Measurements from ENCODE around the gene INPP5A. TPM values are rescaled to one million over a fixed set of nuclear protein-coding genes. Genes with fewer than 3 reads are reported as not detected.
A peak's percentile ranks its signal among the peaks of the same experiment; 100 is the strongest.

Gene INPP5A
- total RNA-seq, 1 experiment from 2014 or later, result 14.7 TPM

DNA sequence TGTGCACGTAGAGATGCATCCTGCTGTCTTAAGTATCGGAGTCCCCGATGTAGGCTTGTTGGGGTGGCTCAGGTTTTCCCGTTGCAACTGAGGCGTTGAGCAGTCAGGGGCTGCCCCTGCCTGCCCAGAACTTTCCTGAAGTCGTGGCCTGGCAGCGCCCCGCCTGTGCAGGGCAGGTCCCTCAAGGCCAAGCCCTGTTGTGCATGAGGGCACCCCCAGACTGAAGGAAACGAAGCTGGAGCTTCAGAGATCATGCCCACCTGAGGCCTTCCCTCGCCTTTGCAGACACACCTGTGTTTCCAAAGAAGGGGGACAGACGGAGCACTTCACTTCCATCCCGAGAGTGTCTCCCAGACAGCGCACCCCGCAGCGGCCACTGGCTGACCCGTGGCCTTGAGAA, 127.3 kb downstream of the INPP5A start:
- ChIA-PET POLR2A (interaction anchor here (1.0 to 1.2 kb wide), 2 partner anchors 35 to 128 kb away, joined by 3 read pairs; no protein-coding TSS in a partner anchor), CTCF (interaction anchor here (0.7 to 2.7 kb wide), 3 partner anchors 10 to 560 kb away, joined by 3 to 20 read pairs (median 3); no protein-coding TSS in a partner anchor)
- Mint-ChIP-seq H3K27me3 (ENCODE audit: insufficient read depth, unreplicated experiment) (no peaks in the 10 kb centered on the region), H3K9me3 (ENCODE audit: unreplicated experiment) (no peaks in the 10 kb centered on the region), H3K4me3 (ENCODE audit: unreplicated experiment) (no peak overlapping the region), H3K36me3 (ENCODE audit: insufficient read depth, unreplicated experiment) (peaks cover 7% of the 10 kb centered on the region), H3K27ac (ENCODE audit: low read depth, unreplicated experiment) (peak overlapping the region; percentile 75), H3K4me1 (ENCODE audit: insufficient read depth, unreplicated experiment) (peaks cover 21% of the 10 kb centered on the region)
- intact Hi-C loops (cut with micrococcal nuclease), result loop anchor here (10.0 kb wide), 1 partner anchor 130 kb away; no protein-coding TSS in a partner anchor
- TF ChIP-seq, protein P1, sequence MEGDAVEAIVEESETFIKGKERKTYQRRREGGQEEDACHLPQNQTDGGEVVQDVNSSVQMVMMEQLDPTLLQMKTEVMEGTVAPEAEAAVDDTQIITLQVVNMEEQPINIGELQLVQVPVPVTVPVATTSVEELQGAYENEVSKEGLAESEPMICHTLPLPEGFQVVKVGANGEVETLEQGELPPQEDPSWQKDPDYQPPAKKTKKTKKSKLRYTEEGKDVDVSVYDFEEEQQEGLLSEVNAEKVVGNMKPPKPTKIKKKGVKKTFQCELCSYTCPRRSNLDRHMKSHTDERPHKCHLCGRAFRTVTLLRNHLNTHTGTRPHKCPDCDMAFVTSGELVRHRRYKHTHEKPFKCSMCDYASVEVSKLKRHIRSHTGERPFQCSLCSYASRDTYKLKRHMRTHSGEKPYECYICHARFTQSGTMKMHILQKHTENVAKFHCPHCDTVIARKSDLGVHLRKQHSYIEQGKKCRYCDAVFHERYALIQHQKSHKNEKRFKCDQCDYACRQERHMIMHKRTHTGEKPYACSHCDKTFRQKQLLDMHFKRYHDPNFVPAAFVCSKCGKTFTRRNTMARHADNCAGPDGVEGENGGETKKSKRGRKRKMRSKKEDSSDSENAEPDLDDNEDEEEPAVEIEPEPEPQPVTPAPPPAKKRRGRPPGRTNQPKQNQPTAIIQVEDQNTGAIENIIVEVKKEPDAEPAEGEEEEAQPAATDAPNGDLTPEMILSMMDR (IDR thresholded peaks at IDR 0.05; ENCODE audit: unreplicated experiment), result no peak
- DNase-seq (ENCODE audit: unreplicated experiment), result no peak
- no TSS peak for BruUV-seq (replicated peaks)

DNA sequence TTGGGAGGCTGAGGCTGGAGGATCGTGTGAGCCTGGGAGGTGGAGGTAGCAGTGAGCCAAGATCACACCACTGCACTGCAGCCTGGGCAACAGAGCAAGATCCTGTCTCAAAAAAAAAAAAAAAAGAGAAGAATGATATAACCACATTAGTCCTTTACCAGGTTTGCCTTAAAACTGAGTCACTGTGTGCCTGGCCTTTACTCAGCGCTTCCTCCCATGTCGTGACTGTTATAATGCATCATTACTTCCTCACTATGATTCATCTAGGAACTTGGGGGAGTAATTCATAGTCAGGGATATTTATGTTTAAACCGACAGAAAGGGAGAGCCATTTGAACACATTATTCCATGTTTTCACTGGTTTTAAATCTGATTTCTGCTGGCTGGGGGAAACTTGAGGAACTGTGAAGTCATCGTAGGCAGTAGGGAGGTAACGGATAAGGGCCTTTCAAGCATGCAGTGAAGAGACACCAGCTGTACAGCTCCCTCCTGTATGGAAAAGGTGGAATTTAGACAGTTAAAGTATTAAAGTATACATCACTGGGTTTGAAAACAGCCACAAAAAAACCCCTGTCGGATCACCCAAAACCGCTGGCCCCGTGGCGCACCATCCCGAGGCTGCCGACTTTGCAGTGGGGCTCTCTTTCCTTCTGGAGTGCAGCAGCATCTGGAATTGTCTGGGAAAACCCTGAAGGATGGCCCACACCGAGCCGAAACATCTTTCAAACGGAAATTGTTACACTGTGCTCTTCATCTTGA, 128.5 kb downstream of the INPP5A start:
- intact Hi-C loops (cut with micrococcal nuclease), result loop anchor here (10.0 kb wide), 1 partner anchor 129 kb away; no protein-coding TSS in a partner anchor
- ChIA-PET POLR2A (interaction anchor here (1.1 to 1.2 kb wide), 2 partner anchors 127 to 237 kb away, joined by 4 read pairs; no protein-coding TSS in a partner anchor), CTCF (interaction anchor here (0.5 to 1.9 kb wide), 2 partner anchors 11 to 55 kb away, joined by 3 to 8 read pairs; no protein-coding TSS in a partner anchor)
- Mint-ChIP-seq H3K4me3 (ENCODE audit: unreplicated experiment) (peak overlapping the region; percentile 69), H3K27ac (ENCODE audit: low read depth, unreplicated experiment) (peak overlapping the region; percentile 82), H3K9me3 (ENCODE audit: unreplicated experiment) (no peaks in the 10 kb centered on the region), H3K4me1 (ENCODE audit: insufficient read depth, unreplicated experiment) (peaks cover 21% of the 10 kb centered on the region), H3K27me3 (ENCODE audit: insufficient read depth, unreplicated experiment) (no peaks in the 10 kb centered on the region), H3K36me3 (ENCODE audit: insufficient read depth, unreplicated experiment) (no peaks in the 10 kb centered on the region)
- peak; percentile 91 for DNase-seq (ENCODE audit: unreplicated experiment)
- TF ChIP-seq, protein P1 (IDR thresholded peaks at IDR 0.05; ENCODE audit: unreplicated experiment), result no peak
- TSS peak; percentile 85 for BruUV-seq (replicated peaks)

DNA sequence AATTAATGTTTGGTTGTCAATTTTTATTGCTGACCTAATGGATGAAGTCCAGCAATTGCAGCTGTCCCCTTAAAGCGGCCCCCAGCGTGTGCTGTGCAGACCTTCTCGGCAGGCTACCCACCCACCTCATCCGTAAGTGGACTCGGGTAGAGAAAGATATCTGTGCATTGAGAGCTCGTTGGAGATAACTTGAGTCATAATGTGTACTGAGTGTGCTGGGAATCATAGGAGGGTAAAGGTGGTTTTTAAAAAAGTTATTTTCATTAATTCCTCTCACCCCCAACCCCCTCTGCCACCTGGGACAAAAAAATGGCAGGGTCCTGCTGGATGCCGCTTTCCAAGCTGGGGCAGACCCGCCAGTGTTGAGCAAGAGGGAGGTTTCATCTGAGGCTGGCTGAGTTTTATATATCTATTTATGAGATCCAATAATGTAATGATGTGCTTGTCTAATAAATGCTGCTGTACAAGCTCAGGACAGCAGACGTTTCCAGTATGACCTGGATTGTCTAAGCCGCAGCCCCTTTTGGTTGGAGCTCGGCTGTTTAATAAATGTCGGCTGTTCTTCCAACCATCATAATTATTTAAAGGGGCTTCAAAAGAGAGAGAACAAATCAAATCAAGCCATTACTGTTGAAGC, 129.2 kb downstream of the INPP5A start:
- Mint-ChIP-seq H3K27ac (ENCODE audit: low read depth, unreplicated experiment) (peak overlapping the region; percentile 82), H3K4me3 (ENCODE audit: unreplicated experiment) (peak overlapping the region; percentile 69), H3K4me1 (ENCODE audit: insufficient read depth, unreplicated experiment) (peaks cover 21% of the 10 kb centered on the region), H3K9me3 (ENCODE audit: unreplicated experiment) (no peaks in the 10 kb centered on the region), H3K36me3 (ENCODE audit: insufficient read depth, unreplicated experiment) (peaks cover 5% of the 10 kb centered on the region), H3K27me3 (ENCODE audit: insufficient read depth, unreplicated experiment) (no peaks in the 10 kb centered on the region)
- peak; percentile 30 for DNase-seq (ENCODE audit: unreplicated experiment)
- intact Hi-C loops (cut with micrococcal nuclease), result loop anchor here (10.0 kb wide), 1 partner anchor 128 kb away; no protein-coding TSS in a partner anchor
- BruUV-seq (replicated peaks), result TSS peak; percentile 68
- TF ChIP-seq, protein P1 (IDR thresholded peaks at IDR 0.05; ENCODE audit: unreplicated experiment), result no peak
- ChIA-PET CTCF (interaction anchor here (0.6 to 1.9 kb wide), 3 partner anchors 12 to 86 kb away, joined by 3 to 8 read pairs (median 3); no protein-coding TSS in a partner anchor), POLR2A (interaction anchor here (0.6 to 1.2 kb wide), 4 partner anchors 19 to 692 kb away, joined by 3 to 4 read pairs (median 4); no protein-coding TSS in a partner anchor)
